ENCODE measurements around the gene CD70. TPM values are rescaled to one million over a fixed set of nuclear protein-coding genes. Genes with fewer than 3 reads are reported as not detected.

CD70 gene
- total and polyA plus RNA-seq, 2 donors (not counting 1 experiment from before 2014, with no cell fraction given) = not detected

- Histone ChIP-seq H4K20me1 (ENCODE audit: control insufficient read depth, extremely low read depth, insufficient read depth, low read length) (no peaks in the 10 kb centered on the region), H3K4me1 (ENCODE audit: control insufficient read depth, extremely low read depth, insufficient read depth, low read length) (no peaks in the 10 kb centered on the region), H3K36me3 (ENCODE audit: control insufficient read depth, insufficient read depth, low read length) (no peaks in the 10 kb centered on the region), H2AFZ (ENCODE audit: low read length) (no peak overlapping the region), H3K27ac (ENCODE audit: insufficient read depth, low read length) (no peak overlapping the region), H3K27me3 (ENCODE audit: control insufficient read depth, insufficient read depth, low read length) (no peaks in the 10 kb centered on the region), H3K4me2 (ENCODE audit: extremely low read depth, insufficient read depth, low read length) (no peak overlapping the region), H3K9me3 (ENCODE audit: control insufficient read depth, insufficient read depth, low read depth, low read length) (no peaks in the 10 kb centered on the region), H3K9ac (ENCODE audit: insufficient read depth, low read length) (no peak overlapping the region), H3K4me3 (replicated peaks in 1 of 4; ENCODE audit: control extremely low read depth in 1 of 4, insufficient read depth in 1 of 4, low read depth in 3 of 4, low read length in 4 of 4) (no peak overlapping the region), H3K79me2 (ENCODE audit: control insufficient read depth, insufficient read depth, low read length) (no peaks in the 10 kb centered on the region)
- no peak for TF ChIP-seq CTCF (conservative IDR thresholded peaks at IDR 0.05 in 1 of 2, IDR thresholded peaks at IDR 0.05 in 1 of 2; ENCODE audit: low read depth in 1 of 2, low read length in 2 of 2)
- DNase-seq (ENCODE audit: low read depth in 2 of 2) = peak; percentile 25 to 92
These were observed 10.6 kb downstream of the CD70 start for GRCh38 chr19:6580313-6580712.

GRCh38 chr19:6579450-6580178 is 11.3 kb downstream of the CD70 start:
- Histone ChIP-seq H3K9ac (ENCODE audit: insufficient read depth, low read length) (no peak overlapping the region), H3K27me3 (ENCODE audit: control insufficient read depth, insufficient read depth, low read length) (no peaks in the 10 kb centered on the region), H2AFZ (ENCODE audit: low read length) (no peak overlapping the region), H3K79me2 (ENCODE audit: control insufficient read depth, insufficient read depth, low read length) (no peaks in the 10 kb centered on the region), H3K4me3 (replicated peaks in 1 of 4; ENCODE audit: control extremely low read depth in 1 of 4, insufficient read depth in 1 of 4, low read depth in 3 of 4, low read length in 4 of 4) (no peak overlapping the region), H4K20me1 (ENCODE audit: control insufficient read depth, extremely low read depth, insufficient read depth, low read length) (no peaks in the 10 kb centered on the region), H3K36me3 (ENCODE audit: control insufficient read depth, insufficient read depth, low read length) (no peaks in the 10 kb centered on the region), H3K4me2 (ENCODE audit: extremely low read depth, insufficient read depth, low read length) (no peak overlapping the region), H3K27ac (ENCODE audit: insufficient read depth, low read length) (no peak overlapping the region), H3K4me1 (ENCODE audit: control insufficient read depth, extremely low read depth, insufficient read depth, low read length) (no peaks in the 10 kb centered on the region), H3K9me3 (ENCODE audit: control insufficient read depth, insufficient read depth, low read depth, low read length) (no peaks in the 10 kb centered on the region)
- TF ChIP-seq EZH2 (IDR thresholded peaks at IDR 0.05; ENCODE audit: low read length, missing control alignments) (no peak), CTCF (conservative IDR thresholded peaks at IDR 0.05 in 1 of 2, IDR thresholded peaks at IDR 0.05 in 1 of 2; ENCODE audit: low read depth in 1 of 2, low read length in 2 of 2) (no peak)
- DNase-seq (ENCODE audit: low read depth in 2 of 2) = no peak

GRCh38 chr19:6577476-6578125 is 13.3 kb downstream of the CD70 start:
- Histone ChIP-seq H3K9me3 (ENCODE audit: control insufficient read depth, insufficient read depth, low read depth, low read length) (no peaks in the 10 kb centered on the region), H3K36me3 (ENCODE audit: control insufficient read depth, insufficient read depth, low read length) (no peaks in the 10 kb centered on the region), H3K27me3 (ENCODE audit: control insufficient read depth, insufficient read depth, low read length) (no peaks in the 10 kb centered on the region), H4K20me1 (ENCODE audit: control insufficient read depth, extremely low read depth, insufficient read depth, low read length) (no peaks in the 10 kb centered on the region), H3K4me1 (ENCODE audit: control insufficient read depth, extremely low read depth, insufficient read depth, low read length) (no peaks in the 10 kb centered on the region), H2AFZ (ENCODE audit: low read length) (no peak overlapping the region), H3K27ac (ENCODE audit: insufficient read depth, low read length) (no peak overlapping the region), H3K4me2 (ENCODE audit: extremely low read depth, insufficient read depth, low read length) (no peak overlapping the region), H3K79me2 (ENCODE audit: control insufficient read depth, insufficient read depth, low read length) (no peaks in the 10 kb centered on the region), H3K9ac (ENCODE audit: insufficient read depth, low read length) (no peak overlapping the region), H3K4me3 (replicated peaks in 1 of 4; ENCODE audit: control extremely low read depth in 1 of 4, insufficient read depth in 1 of 4, low read depth in 3 of 4, low read length in 4 of 4) (no peak overlapping the region)
- DNase-seq (ENCODE audit: low read depth in 2 of 2) = peak in 1 of 2 donors; percentile 18
- TF ChIP-seq EZH2 (IDR thresholded peaks at IDR 0.05; ENCODE audit: low read length, missing control alignments) (no peak), CTCF (conservative IDR thresholded peaks at IDR 0.05 in 1 of 2, IDR thresholded peaks at IDR 0.05 in 1 of 2; ENCODE audit: low read depth in 1 of 2, low read length in 2 of 2) (no peak)

Measured in fibroblast of lung (primary cell).